SIG-M5 (cell line): ENCODE results near the gene MYOD1.

ENCODE experiments used
- DNase-seq: peaks from one replicate; lab custom pipeline; 2025; lab: John Stamatoyannopoulos, UW

The MYOD1 gene

DNA sequence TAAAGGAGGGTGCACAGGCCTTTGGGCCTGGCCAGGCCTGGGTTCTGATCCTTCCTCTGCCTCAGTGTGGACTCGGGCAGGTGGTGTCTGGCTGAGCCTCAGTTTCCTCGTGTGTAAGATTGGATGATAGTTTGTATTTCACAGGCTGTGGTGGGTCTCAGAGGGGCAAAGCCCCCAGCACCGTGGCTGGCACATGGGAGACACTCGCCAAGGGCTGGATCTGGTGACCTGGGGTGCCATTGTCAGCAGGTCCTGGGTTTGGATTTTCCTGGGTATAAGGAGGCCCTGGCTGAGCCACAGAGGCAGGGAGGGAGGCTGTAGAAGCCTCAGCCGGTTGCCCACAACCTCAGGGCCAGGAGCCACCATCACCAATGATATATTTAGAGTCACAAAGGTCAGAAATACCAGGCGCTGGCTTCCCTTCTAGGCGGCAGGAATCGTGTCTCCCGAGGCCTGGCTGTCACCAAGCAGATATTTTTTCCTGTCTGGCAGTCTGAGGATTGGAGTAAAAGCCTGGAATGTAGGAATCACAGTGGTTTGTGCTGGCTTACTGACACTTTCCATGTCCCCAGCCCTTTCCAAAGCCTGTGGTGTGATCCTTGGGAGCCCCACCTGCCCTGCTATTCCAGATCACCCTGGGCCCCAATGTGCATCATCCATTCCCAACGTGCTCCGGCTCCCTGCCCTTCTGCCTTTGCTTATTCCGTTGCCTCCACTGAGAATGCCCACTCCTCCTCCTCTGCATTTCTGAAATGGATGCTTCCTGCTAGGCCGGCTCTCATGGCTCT lies 30.8 kb downstream of the MYOD1 start:
- no peak for DNase-seq

DNA sequence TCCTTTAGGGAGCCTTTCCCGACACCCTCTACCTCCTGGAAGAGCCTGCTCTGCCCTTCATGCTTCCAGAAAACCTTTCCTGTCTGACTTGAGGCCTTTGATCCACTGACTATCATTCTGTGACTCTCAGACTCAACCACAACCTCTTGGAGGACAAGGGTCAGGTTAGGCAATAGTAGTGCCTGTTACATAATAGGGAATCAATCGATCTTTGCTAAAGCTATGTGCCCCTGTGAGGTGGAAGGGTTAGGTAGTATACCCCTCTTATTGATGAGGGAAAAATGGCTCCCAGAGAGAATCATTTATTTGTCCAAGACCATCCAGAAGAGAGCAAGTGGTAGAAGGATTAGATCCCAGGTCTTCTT lies 31.4 kb downstream of the MYOD1 start:
- DNase-seq = no peak

DNA sequence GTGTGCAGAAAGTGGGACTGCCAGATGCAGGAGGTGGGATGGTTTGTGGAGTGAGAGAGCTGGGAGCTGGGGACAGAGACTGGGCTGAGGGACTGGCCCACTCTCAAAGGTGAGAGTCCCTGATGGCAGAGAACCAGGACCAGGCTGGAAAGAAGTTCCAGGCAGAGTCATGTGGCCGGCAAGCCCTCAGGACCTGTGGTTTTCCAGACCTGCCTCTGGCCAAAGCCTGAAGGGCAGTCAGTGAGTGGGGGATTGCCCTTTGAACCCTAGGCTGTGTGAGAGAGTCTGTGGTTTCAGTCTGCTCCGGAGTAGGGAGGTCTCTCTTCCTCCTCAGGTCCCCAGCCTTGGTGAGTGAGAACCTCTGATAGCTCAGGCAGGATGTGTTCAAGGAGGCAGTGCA lies 32.2 kb downstream of the MYOD1 start:
- DNase-seq = no peak

DNA sequence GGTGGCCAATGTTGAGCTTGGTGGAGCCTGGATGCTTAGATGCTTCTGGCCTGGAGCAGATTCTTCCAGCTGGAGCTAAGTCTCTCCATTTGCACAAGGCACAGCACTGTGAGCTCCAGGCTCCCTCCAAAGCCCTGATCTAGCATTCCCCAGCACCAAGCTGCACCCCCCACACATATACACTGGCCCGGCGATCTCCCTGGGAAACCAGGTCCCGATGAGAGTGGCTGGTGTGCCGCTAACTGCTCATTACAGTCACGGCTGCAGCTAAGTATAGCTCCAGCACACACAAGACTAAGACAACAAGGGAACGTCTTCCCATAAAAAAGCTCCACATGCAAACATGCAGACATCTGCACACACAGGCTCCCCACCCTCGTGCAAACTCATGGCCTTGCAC lies 32.8 kb downstream of the MYOD1 start:
- DNase-seq = no peak

GRCh38 chr11:17753153-17753552 lies 33.8 kb downstream of the MYOD1 start:
- no peak for DNase-seq

- DNase-seq = no peak
Measured at GRCh38 chr11:17753641-17754040, 34.3 kb downstream of the MYOD1 start.

DNA sequence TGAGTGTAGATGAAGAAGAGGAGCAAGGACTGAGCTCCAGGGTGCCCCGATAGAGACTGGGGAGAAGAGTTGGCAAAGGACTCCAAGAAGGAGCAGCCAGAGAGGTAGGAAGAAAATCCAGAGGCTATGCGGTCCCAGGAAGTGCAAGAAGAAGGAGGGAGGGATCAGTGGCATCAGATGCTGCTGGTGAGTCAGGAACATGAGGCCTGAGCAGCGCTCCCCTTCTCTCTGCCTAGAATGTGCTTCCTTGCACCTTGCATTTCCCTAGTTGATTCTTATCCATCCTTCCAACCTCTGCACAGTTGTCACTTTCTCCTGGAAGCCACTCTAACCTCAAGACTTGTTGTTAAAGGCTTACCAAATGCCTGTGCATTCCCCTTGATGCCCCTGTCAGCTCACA lies 36.5 kb downstream of the MYOD1 start:
- no peak for DNase-seq

DNA sequence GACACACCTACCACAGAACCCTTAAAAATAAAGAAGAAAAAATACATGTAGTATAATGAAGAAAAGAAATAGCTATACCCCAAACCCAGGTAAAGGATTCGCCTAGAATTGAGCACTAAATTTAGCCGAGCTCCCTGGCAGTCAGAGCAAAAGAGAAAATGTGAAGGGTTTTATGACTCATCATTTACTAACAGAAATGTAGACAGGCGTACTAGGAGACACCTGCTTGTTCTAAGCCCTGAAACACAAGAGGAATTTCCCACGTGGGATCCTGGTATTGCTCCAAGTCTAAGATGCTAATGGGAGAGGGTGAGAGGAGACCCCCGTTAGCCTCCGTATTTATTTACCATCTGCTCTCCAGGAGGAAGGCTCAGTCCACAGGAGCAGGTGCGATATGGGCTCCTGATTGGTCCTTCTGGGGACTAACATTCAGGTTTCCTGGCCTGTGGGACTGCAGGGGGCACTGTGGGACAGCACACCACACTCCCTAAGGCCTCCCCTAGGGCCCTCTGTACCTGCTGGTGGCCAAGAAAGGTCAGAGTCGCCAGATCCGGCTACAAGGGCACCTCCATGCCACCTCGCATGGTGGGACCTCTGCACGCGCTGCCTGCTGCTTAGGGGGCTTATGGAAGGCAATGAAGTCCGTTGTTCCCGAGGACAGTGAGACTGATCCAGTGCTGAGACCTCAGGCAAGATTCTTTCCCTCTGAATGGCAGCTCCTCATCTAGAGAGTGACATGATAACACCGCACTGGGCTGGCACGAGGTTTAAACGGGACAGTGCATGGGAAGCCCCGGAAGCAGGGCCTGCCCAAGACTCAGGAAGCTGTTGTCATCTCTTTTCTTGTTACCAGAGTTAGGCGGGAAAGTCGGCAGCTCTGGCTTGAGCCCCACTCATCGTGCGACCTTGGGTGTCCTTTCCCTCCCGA lies 41.0 kb downstream of the MYOD1 start:
- no peak for DNase-seq

DNA sequence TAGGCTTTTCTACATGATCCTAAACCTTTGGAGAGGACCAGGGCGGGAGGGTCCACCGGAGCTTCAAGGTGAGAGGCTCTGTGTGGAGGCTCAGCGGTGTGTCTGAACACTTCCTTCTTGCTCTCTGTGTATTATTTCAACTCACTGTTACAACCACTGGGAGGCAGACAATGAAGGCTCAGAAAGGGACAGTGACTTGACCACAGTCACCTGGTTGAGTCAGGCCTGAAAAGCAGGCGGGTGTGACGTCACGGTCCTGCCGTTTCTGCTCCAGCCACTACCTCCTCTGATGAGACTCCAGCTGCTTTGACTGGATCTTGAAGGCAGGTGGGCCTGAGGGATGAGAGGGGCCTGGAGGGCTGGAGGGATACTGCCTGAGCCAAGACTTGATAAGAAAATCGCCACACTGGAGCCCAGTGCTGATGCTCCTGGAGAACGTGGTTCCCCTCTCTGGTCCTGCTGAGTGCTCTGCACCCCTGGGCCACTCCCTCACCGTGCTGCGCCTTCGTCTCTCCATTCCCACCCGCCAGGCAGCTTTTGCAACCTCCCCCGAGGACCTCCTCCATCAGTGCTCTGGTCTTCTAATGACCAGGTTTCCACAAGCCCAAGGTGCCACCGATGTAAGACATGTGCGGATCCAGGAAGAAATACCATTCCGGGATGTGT lies 43.1 kb downstream of the MYOD1 start:
- no peak for DNase-seq

DNA sequence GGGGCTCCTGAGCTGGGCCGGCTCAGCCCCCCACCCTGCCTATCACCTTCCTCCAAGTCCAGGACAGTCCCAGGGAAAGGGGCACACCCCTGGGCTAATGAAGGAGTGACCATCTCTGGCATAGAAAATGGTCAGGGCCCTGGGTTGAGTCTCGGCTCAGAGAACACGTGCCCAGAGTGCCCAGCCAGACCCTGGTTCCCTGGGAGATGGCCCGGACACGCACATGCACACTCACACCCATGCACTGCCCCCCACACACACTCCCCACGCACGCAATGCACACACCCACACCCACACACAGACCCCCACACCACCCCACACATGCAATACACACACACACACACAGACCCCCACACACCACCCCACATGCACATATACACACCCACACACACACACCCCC lies 43.9 kb downstream of the MYOD1 start:
- no peak for DNase-seq

GRCh38 chr11:17763703-17764102 lies 44.3 kb downstream of the MYOD1 start:
- no peak for DNase-seq

GRCh38 chr11:17764446-17765218 lies 45.3 kb downstream of the MYOD1 start:
- no peak for DNase-seq

DNA sequence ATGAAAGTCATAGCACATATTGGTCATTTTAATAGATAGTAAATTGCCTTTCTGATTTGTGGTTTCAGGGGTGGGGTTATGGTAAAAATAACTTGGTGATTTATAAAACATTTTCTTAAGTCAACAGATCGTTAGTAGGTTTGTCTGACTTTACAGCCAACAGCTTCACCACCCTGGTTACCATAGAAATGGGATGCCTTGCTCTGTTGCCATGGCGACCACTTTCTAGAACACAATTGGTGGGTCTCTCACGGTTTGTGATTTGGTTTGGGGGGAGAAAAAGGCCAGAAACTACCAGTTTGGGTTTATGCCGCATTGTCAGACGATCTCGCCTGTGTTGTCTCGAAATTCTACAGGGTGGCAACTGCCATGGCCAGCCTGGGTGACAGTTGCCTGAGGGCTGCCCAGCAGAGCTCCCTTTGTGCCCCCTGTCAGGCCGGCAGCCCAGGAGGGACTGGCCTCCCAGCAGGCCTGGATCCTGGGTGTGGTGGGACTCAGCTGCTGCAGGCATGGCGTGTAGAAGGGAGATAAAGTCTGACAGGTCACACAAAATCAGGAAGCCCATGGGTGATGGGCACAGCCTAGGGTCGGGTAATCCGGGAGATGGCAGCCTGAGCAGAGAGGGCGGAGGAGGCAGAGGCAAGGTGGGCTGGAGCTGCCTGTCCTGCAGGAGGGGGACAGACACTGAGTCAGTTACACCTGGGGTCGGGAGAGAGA lies 46.1 kb downstream of the MYOD1 start:
- DNase-seq = no peak

GRCh38 chr11:17766073-17766359 lies 46.6 kb downstream of the MYOD1 start:
- no peak for DNase-seq

DNA sequence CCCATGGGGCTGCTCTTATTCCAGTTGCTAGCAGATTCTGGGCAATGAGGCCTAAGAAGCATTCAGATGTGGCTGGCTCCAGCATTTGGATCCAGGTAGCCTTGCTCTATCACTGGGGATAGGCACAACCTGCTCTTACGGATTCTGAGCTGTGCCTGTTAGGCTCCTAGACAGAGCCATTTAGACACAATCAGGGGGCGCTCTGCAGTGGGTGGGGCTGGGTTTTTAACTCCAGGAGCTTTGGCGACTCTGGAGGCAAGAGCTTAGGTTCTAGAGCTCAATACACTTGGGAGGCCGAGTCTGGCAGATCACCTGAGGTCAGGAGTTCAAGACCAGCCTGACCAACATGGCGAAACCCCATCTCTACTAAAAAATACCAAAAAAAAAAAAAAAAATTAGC lies 47.2 kb downstream of the MYOD1 start:
- DNase-seq = no peak

GRCh38 chr11:17767301-17767885 lies 48.0 kb downstream of the MYOD1 start:
- DNase-seq = no peak

DNA sequence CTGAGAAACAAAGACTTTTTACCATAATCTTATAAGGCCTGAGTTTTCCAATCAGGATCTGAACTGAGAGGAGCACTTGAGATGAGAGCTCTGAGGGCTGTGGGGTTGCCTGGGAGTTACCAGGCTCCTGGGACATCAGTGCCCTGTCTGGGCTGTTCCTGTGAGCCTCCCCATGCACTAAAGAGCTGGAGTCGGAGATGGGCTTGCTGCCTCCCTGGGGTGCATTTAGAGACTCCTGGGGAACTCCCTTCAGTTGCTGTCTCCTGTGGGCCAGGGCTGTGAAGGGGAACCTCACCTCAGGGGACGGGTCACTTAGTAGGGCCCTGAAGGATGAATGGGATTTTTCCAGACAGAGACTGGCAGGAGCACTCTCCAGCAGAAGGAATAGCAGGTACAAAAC lies 48.5 kb downstream of the MYOD1 start:
- DNase-seq = no peak

GRCh38 chr11:17768547-17768946 lies 49.2 kb downstream of the MYOD1 start:
- DNase-seq = no peak

DNA sequence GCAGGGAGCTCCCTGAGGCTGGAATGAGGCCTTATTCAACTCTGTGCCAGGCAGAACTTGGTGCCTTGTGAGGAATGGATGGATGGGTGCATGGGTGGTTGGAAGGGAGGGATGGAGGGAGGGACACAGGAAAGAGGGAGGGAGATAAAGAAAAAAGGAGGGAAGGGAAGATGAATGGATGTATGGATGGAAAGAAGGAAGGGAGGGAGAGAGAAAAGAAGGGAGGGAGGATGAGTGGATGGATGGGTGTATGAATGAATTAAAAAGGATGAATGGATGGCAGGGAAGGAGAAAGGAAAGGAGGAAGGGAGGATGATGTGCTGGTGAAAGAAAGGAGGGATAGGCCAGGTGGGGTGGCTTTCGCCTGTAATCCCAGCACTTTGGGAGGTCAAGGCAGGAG lies 49.8 kb downstream of the MYOD1 start:
- no peak for DNase-seq

GRCh38 chr11:17770048-17770652 lies 50.8 kb downstream of the MYOD1 start:
- no peak for DNase-seq

DNA sequence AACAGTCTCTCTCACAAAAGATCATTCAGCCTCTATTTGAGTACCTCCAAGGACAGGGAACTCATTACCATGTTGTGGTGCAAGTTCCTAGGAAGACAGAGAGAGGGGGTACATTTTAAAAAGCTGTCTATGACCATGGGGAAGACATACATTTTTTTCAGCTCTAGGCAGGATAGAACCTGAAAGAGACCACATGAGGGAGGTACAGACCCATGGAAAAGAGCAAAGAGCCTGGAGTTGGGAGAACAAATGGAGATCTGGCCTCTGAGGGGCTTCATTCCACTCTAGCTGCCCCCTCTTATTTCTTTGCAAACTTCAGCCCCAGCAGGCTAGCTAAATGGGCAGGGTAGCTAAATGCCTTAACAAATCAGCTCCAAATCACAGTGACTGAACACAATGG lies 51.5 kb downstream of the MYOD1 start:
- no peak for DNase-seq
